C4-2B (cell line): ENCODE measurements around the gene B3GAT2.

ENCODE experiments used
- CTCF ChIP-seq: fragments of 450-650 bp; conservative IDR thresholded peaks from 2 replicates; pipeline ENCODE4 v1.5.1; 2017; ENCODE audit warnings: mild to moderate bottlenecking
- ZFX ChIP-seq: fragments of 450-650 bp; IDR thresholded peaks from 2 replicates; pipeline ENCODE4 v1.6.1; 2017

GRCh38 chr6:70813885-70814284 is 143.0 kb downstream of the B3GAT2 start:
- TF ChIP-seq CTCF, result no peak
- TF ChIP-seq ZFX, result no peak
